Measurements from ENCODE around the gene NOLC1. TPM values are rescaled to one million over a fixed set of nuclear protein-coding genes. Genes with fewer than 3 reads are reported as not detected.

The NOLC1 gene
- total and polyA plus RNA-seq, 2 experiments from 2014 or later, result 29.8 to 46.2 TPM

DNA sequence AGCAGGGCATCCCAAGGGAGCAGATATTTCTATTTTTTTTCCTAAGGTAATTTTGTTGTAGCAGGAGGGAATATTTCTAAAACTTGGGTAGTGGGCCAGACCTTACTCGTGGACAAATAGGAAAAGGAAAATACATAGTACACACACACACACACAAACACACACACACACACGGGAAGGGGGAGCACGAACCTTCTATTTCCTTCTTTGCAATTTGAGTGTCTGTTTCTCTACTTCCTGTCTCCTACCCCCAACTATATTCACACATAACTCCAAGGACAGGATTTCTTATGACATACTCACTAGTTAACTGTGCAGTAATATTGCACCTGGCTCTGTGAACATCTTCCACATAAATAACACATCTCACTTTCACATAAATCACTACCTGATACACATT is 36.4 kb upstream of the NOLC1 start:
- Histone ChIP-seq H3K79me2 (peaks cover 87% of the 10 kb centered on the region), H3K9me2 (replicated peaks; ENCODE audit: insufficient read depth) (no peaks in the 10 kb centered on the region), H4K20me1 (ENCODE audit: insufficient read depth, poor library complexity, severe bottlenecking) (peaks cover 35% of the 10 kb centered on the region), H3K4me3 (no peak overlapping the region), H3K27ac (peak overlapping the region; percentile 95), H3K27me3 (no peaks in the 10 kb centered on the region), H3K36me3 (replicated peaks; ENCODE audit: insufficient read depth, low read depth) (no peaks in the 10 kb centered on the region), H2AFZ (no peak overlapping the region), H3K9me3 (ENCODE audit: low read depth) (no peaks in the 10 kb centered on the region), H3K4me1 (ENCODE audit: insufficient read depth) (peaks cover 51% of the 10 kb centered on the region), H3K4me2 (peak overlapping the region; percentile 78)
- 43% methylated on average over 3 of the region's 3 CpGs for WGBS (ENCODE audit: low lambda C conversion rate, missing lambda C conversion rate)
- no peak for DNase-seq (ENCODE audit: low spot score)
- TF ChIP-seq, protein P1, sequence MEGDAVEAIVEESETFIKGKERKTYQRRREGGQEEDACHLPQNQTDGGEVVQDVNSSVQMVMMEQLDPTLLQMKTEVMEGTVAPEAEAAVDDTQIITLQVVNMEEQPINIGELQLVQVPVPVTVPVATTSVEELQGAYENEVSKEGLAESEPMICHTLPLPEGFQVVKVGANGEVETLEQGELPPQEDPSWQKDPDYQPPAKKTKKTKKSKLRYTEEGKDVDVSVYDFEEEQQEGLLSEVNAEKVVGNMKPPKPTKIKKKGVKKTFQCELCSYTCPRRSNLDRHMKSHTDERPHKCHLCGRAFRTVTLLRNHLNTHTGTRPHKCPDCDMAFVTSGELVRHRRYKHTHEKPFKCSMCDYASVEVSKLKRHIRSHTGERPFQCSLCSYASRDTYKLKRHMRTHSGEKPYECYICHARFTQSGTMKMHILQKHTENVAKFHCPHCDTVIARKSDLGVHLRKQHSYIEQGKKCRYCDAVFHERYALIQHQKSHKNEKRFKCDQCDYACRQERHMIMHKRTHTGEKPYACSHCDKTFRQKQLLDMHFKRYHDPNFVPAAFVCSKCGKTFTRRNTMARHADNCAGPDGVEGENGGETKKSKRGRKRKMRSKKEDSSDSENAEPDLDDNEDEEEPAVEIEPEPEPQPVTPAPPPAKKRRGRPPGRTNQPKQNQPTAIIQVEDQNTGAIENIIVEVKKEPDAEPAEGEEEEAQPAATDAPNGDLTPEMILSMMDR (IDR thresholded peaks at IDR 0.05; ENCODE audit: poor library complexity), result no peak
- no peak for TF ChIP-seq EZH2phosphoT487 (IDR thresholded peaks at IDR 0.05; ENCODE audit: low read depth, severe bottlenecking, unreplicated experiment)
- no peak for TF ChIP-seq EZH2 (IDR thresholded peaks at IDR 0.05; ENCODE audit: borderline replicate concordance)

DNA sequence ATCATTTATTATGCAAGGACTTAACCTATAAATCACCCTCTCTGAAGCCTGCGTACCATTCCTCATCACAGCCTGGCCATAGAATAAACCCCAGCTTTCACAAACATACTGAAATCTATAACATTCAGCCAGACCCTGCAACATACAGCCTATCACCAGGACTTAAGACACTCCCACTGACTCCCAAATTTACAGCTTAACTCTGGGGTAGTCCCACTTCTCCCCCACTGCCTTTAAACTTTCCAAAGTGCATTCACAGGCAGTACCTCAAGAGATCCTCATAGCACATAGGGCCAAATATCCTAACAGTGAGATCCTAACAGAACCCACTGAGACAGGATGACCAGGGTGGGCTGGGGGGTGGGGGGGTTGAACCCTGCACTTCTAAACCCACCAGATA is 35.5 kb upstream of the NOLC1 start:
- WGBS (ENCODE audit: low lambda C conversion rate, missing lambda C conversion rate), result 76% methylated on average over 1 of the region's 1 CpG
- H4K20me1 ChIP-seq (ENCODE audit: insufficient read depth, poor library complexity, severe bottlenecking), result peaks cover 27% of the 10 kb centered on the region
- H3K9me3 ChIP-seq (ENCODE audit: low read depth), result no peaks in the 10 kb centered on the region
- H2AFZ ChIP-seq, result no peak overlapping the region
- H3K36me3 ChIP-seq (replicated peaks; ENCODE audit: insufficient read depth, low read depth), result no peaks in the 10 kb centered on the region
- H3K27me3 ChIP-seq, result no peaks in the 10 kb centered on the region
- no peak for DNase-seq (ENCODE audit: low spot score)
- H3K4me2 ChIP-seq, result peak overlapping the region; percentile 78
- H3K9me2 ChIP-seq (replicated peaks; ENCODE audit: insufficient read depth), result no peaks in the 10 kb centered on the region
- H3K27ac ChIP-seq, result peak overlapping the region; percentile 95
- no peak overlapping the region for H3K4me3 ChIP-seq
- TF ChIP-seq EZH2 (IDR thresholded peaks at IDR 0.05; ENCODE audit: borderline replicate concordance) (no peak), EZH2phosphoT487 (IDR thresholded peaks at IDR 0.05; ENCODE audit: low read depth, severe bottlenecking, unreplicated experiment) (no peak)
- TF ChIP-seq, protein P1 (IDR thresholded peaks at IDR 0.05; ENCODE audit: poor library complexity), result no peak
- peaks cover 51% of the 10 kb centered on the region for H3K4me1 ChIP-seq (ENCODE audit: insufficient read depth)
- H3K79me2 ChIP-seq, result peaks cover 78% of the 10 kb centered on the region

DNA sequence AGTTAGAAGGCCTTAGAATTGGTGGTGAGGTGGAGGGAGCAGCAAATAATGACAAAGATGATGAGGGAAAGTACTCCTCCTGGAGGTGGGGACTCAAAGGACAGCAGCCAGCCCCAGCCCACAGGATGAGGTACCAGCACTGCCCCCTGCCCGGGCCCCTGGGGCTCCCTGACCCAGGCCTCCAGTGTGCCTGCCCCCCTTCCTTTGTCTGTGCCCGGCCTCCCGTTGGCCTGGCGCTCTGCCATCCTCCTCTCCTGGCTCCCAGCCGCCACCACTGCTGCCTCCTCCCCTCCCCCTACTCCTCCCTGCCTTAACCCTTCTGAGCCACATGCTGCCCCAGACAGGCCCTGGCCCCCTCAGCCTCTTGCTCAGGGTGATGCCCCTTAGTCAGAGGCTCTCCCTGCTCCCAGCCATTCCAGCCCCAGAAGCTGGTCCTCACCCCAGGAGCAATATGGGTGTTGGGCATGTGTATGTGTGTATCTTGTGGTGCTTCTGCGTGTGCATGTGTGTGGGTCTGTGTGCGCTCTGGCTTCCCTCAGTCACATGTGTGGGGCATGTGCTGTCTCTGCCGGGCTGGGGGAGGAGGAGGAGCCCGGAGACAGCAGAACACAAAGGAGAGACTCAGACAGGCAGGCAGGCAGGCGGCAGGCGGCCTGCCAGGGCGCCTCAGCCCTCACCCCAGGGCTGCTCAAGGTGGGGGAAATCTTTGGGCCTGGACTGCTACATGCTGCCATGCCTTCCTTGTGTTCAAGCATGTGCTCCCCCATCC is 34.6 kb upstream of the NOLC1 start:
- TF ChIP-seq, protein P1 (IDR thresholded peaks at IDR 0.05; ENCODE audit: poor library complexity), result peak; percentile 41
- TF ChIP-seq EZH2phosphoT487 (IDR thresholded peaks at IDR 0.05; ENCODE audit: low read depth, severe bottlenecking, unreplicated experiment) (no peak), EZH2 (IDR thresholded peaks at IDR 0.05; ENCODE audit: borderline replicate concordance) (no peak)
- DNase-seq (ENCODE audit: low spot score), result peak; percentile 93
- Histone ChIP-seq H3K4me2 (peak overlapping the region; percentile 78), H3K36me3 (replicated peaks; ENCODE audit: insufficient read depth, low read depth) (no peaks in the 10 kb centered on the region), H3K27me3 (no peaks in the 10 kb centered on the region), H3K27ac (peak overlapping the region; percentile 95), H2AFZ (no peak overlapping the region), H3K4me3 (no peak overlapping the region), H4K20me1 (ENCODE audit: insufficient read depth, poor library complexity, severe bottlenecking) (peaks cover 17% of the 10 kb centered on the region), H3K79me2 (peaks cover 69% of the 10 kb centered on the region), H3K4me1 (ENCODE audit: insufficient read depth) (peaks cover 51% of the 10 kb centered on the region), H3K9me3 (ENCODE audit: low read depth) (no peaks in the 10 kb centered on the region), H3K9me2 (replicated peaks; ENCODE audit: insufficient read depth) (no peaks in the 10 kb centered on the region)
- 40% methylated on average over 8 of the region's 12 CpGs for WGBS (ENCODE audit: low lambda C conversion rate, missing lambda C conversion rate)
